ENCODE results near the gene C1orf116. TPM values are rescaled to one million over a fixed set of nuclear protein-coding genes. Genes with fewer than 3 reads are reported as not detected.

C1orf116 gene
- total RNA-seq, 1 experiment from 2014 or later: 36.7 TPM

- Histone ChIP-seq H3K27me3 (ENCODE audit: insufficient read depth, low read depth) (no peaks in the 10 kb centered on the region), H4K20me1 (ENCODE audit: insufficient read depth) (no peaks in the 10 kb centered on the region), H3K36me3 (ENCODE audit: low read depth) (no peaks in the 10 kb centered on the region), H3K79me2 (ENCODE audit: low read depth) (0 out of 2 replicates have a peak, but pooled peaks cover 3% of the 10 kb centered on the region), H3K27ac (peak overlapping the region; percentile 64), H3K4me3 (no peak overlapping the region), H3K4me1 (replicated peaks; ENCODE audit: insufficient read depth) (peaks cover 52% of the 10 kb centered on the region), H3K4me2 (peak overlapping the region; percentile 46), H3K9me2 (ENCODE audit: insufficient read depth) (no peaks in the 10 kb centered on the region), H3K9me3 (ENCODE audit: insufficient read depth, low read depth) (no peaks in the 10 kb centered on the region), H3F3A (ENCODE audit: insufficient read depth, low read depth) (peaks cover 9% of the 10 kb centered on the region; the same call in 1 of the 2 replicates), H2AFZ (no peak overlapping the region)
- intact Hi-C loops (cut with micrococcal nuclease; ENCODE audit: unreplicated experiment): loop anchor here (1.0 to 10.0 kb wide), 3 partner anchors 13 to 305 kb away; partner anchors contain the start of gene CD55
- CTCF ChIA-PET: interaction anchor here (0.6 to 3.0 kb wide), 7 partner anchors 13 to 1791 kb away, joined by 3 to 11 read pairs (median 4); partner anchors contain the start of gene C1orf116
- BruUV-seq (replicated peaks): no TSS peak
- DNase-seq: peak; percentile 85 to 90
- no peak for TF ChIP-seq CTCF (conservative IDR thresholded peaks at IDR 0.05)
- POLR2A ChIA-PET (ENCODE audit: unreplicated experiment): interaction anchor here (0.6 to 3.0 kb wide), 8 partner anchors 9 to 735 kb away, joined by 3 to 36 read pairs (median 4); partner anchors contain the start of genes C1orf116 and PFKFB2
These were observed 12.4 kb downstream of the C1orf116 start for GRCh38 chr1:207020065-207020708.

- Histone ChIP-seq H3K27me3 (ENCODE audit: insufficient read depth, low read depth) (no peaks in the 10 kb centered on the region), H3K4me3 (no peak overlapping the region), H3K27ac (peak overlapping the region; percentile 64), H3K4me2 (no peak overlapping the region; the same call in 1 of the 2 replicates), H3K79me2 (ENCODE audit: low read depth) (0 out of 2 replicates have a peak, but pooled peaks cover 3% of the 10 kb centered on the region), H3K36me3 (ENCODE audit: low read depth) (no peaks in the 10 kb centered on the region), H2AFZ (no peak overlapping the region), H4K20me1 (ENCODE audit: insufficient read depth) (no peaks in the 10 kb centered on the region), H3K9me2 (ENCODE audit: insufficient read depth) (no peaks in the 10 kb centered on the region), H3K9me3 (ENCODE audit: insufficient read depth, low read depth) (no peaks in the 10 kb centered on the region), H3F3A (ENCODE audit: insufficient read depth, low read depth) (peaks cover 6% of the 10 kb centered on the region; the same call in 1 of the 2 replicates), H3K4me1 (replicated peaks; ENCODE audit: insufficient read depth) (peaks cover 47% of the 10 kb centered on the region)
- intact Hi-C loops (cut with micrococcal nuclease; ENCODE audit: unreplicated experiment): loop anchor here (1.0 to 10.0 kb wide), 3 partner anchors 12 to 305 kb away; partner anchors contain the start of gene CD55
- ChIA-PET POLR2A (ENCODE audit: unreplicated experiment) (interaction anchor here (0.7 to 0.9 kb wide), 4 partner anchors 13 to 33 kb away, joined by 3 to 11 read pairs (median 4); partner anchors contain the start of genes C1orf116 and PFKFB2), CTCF (interaction anchor here (0.7 to 3.0 kb wide), 4 partner anchors 13 to 1790 kb away, joined by 4 to 11 read pairs (median 4); partner anchors contain the start of gene C1orf116)
- TSS peak; percentile 64 for BruUV-seq (replicated peaks)
- DNase-seq: no peak
- no peak for TF ChIP-seq CTCF (conservative IDR thresholded peaks at IDR 0.05)
- no peak for TF ChIP-seq EZH2 (IDR thresholded peaks at IDR 0.05; ENCODE audit: low read depth)
These were observed 12.9 kb downstream of the C1orf116 start for GRCh38 chr1:207019661-207020060.

GRCh38 chr1:207019161-207019560, 13.4 kb downstream of the C1orf116 start:
- Histone ChIP-seq H3K4me1 (replicated peaks; ENCODE audit: insufficient read depth) (peaks cover 42% of the 10 kb centered on the region), H3F3A (ENCODE audit: insufficient read depth, low read depth) (peaks cover 1% of the 10 kb centered on the region; the same call in 1 of the 2 replicates), H3K4me3 (no peak overlapping the region), H3K27ac (peak overlapping the region; percentile 64; the same call in 1 of the 2 replicates), H3K36me3 (ENCODE audit: low read depth) (no peaks in the 10 kb centered on the region), H3K9me3 (ENCODE audit: insufficient read depth, low read depth) (no peaks in the 10 kb centered on the region), H3K9me2 (ENCODE audit: insufficient read depth) (no peaks in the 10 kb centered on the region), H3K79me2 (ENCODE audit: low read depth) (no peaks in the 10 kb centered on the region), H4K20me1 (ENCODE audit: insufficient read depth) (no peaks in the 10 kb centered on the region), H3K27me3 (ENCODE audit: insufficient read depth, low read depth) (no peaks in the 10 kb centered on the region), H3K4me2 (no peak overlapping the region), H2AFZ (no peak overlapping the region)
- ChIA-PET CTCF (interaction anchor here (0.8 to 3.0 kb wide), 4 partner anchors 13 to 37 kb away, joined by 4 to 11 read pairs (median 4); partner anchors contain the start of gene C1orf116), POLR2A (ENCODE audit: unreplicated experiment) (interaction anchor here (0.9 kb wide), 1 partner anchor 14 kb away, joined by 4 read pairs; the partner anchor contains the start of gene C1orf116)
- DNase-seq: no peak
- intact Hi-C loops (cut with micrococcal nuclease; ENCODE audit: unreplicated experiment): no loop called here
- no peak for TF ChIP-seq CTCF (conservative IDR thresholded peaks at IDR 0.05)
- no peak for TF ChIP-seq EZH2 (IDR thresholded peaks at IDR 0.05; ENCODE audit: low read depth)
- BruUV-seq (replicated peaks): no TSS peak
